ENCODE data around the gene GPBAR1. TPM values are rescaled to one million over a fixed set of nuclear protein-coding genes. Genes with fewer than 3 reads are reported as not detected.

GPBAR1 gene
- total and polyA plus RNA-seq, 12 donors = 0.36 to 3.7 (median 1.5) TPM

- no peak for DNase-seq
- TF ChIP-seq, protein P1, sequence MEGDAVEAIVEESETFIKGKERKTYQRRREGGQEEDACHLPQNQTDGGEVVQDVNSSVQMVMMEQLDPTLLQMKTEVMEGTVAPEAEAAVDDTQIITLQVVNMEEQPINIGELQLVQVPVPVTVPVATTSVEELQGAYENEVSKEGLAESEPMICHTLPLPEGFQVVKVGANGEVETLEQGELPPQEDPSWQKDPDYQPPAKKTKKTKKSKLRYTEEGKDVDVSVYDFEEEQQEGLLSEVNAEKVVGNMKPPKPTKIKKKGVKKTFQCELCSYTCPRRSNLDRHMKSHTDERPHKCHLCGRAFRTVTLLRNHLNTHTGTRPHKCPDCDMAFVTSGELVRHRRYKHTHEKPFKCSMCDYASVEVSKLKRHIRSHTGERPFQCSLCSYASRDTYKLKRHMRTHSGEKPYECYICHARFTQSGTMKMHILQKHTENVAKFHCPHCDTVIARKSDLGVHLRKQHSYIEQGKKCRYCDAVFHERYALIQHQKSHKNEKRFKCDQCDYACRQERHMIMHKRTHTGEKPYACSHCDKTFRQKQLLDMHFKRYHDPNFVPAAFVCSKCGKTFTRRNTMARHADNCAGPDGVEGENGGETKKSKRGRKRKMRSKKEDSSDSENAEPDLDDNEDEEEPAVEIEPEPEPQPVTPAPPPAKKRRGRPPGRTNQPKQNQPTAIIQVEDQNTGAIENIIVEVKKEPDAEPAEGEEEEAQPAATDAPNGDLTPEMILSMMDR (IDR thresholded peaks at IDR 0.05) = no peak
- 4 to 5% methylated on average over 23 of the region's 23 CpGs for WGBS, 2 donors
- intact Hi-C loops (cut with DNase I) = loop anchor here in 6 of 10 donors (1.0 to 10.0 kb wide), 7 partner anchors 16 to 384 kb away; partner anchors contain the start of genes CTDSP1 (in 6 of the 6), ARPC2 (in 2 of the 6), BCS1L (in 1 of the 6) and TMBIM1 (in 1 of the 6)
- Histone ChIP-seq H3K27ac (peak overlapping the region; percentile 13 to 92 (median 80)), H3K36me3 (peaks cover 0 to 59% (median 39%) of the 10 kb centered on the region in 9 donors), H3K4me1 (peaks cover 17 to 67% (median 47%) of the 10 kb centered on the region in 9 donors), H3K9me3 (no peaks in the 10 kb centered on the region), H3K27me3 (no peaks in the 10 kb centered on the region), H3K4me3 (peak overlapping the region; percentile 72 to 97 (median 88))
- no peak for ATAC-seq
Measured at GRCh38 chr2:218270721-218271486, 10.1 kb downstream of the GPBAR1 start.

GRCh38 chr2:218271487-218271797 lies 10.6 kb downstream of the GPBAR1 start:
- intact Hi-C loops (cut with DNase I) = loop anchor here in 6 of 10 donors (2.0 to 10.0 kb wide), 6 partner anchors 15 to 383 kb away; partner anchors contain the start of genes CTDSP1 (in 6 of the 6), ARPC2 (in 2 of the 6), BCS1L (in 1 of the 6) and ZNF142 (in 1 of the 6)
- Histone ChIP-seq H3K4me1 (peaks cover 17 to 67% (median 47%) of the 10 kb centered on the region in 9 donors), H3K9me3 (no peaks in the 10 kb centered on the region), H3K4me3 (peak overlapping the region in 9 of 10 donors; percentile 72 to 97 (median 83)), H3K27me3 (no peaks in the 10 kb centered on the region), H3K36me3 (peaks cover 0 to 59% (median 39%) of the 10 kb centered on the region in 9 donors), H3K27ac (peak overlapping the region in 9 of 10 donors; percentile 23 to 92 (median 81))
- no peak for ATAC-seq
- 48 to 51% methylated on average over 4 of the region's 4 CpGs for WGBS, 2 donors
- TF ChIP-seq, protein P1 (IDR thresholded peaks at IDR 0.05) = no peak
- no peak for DNase-seq

DNA sequence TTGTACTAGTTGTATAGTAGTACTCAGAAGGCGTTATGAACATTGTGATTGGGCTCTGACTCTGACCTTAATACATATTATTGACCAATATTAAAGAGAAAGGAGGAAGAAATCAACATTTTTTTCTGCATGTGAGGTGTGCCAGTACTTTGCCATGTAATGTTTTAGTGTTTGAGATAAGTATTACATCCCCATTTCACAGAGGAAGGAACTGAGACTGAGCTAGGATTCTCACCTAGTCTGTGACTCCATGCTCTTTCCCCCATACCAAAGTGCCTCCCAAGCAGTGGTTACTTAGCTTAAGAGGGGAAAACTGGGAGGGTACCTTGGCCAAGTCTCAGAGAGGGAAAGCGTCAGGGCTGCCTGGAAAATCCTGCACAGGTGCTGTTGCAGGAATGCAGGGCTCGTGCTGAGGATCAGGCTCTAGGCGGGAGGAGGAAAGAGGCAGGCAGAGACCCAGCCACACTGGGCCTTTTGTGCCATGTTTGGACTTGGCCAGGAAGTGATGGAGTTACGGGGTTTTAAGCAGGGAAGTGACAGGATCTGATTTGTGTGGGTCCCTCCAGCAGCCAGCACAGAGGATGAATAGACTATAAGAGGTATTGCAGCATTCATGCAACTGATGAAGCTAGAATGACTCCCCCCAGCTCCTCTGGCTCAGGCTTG lies 11.2 kb downstream of the GPBAR1 start:
- Histone ChIP-seq H3K36me3 (peaks cover 0 to 59% (median 43%) of the 10 kb centered on the region in 9 donors), H3K27me3 (no peaks in the 10 kb centered on the region), H3K27ac (peak overlapping the region in 9 of 10 donors; percentile 6 to 92 (median 77)), H3K4me1 (peaks cover 17 to 67% (median 47%) of the 10 kb centered on the region in 9 donors), H3K4me3 (peak overlapping the region in 4 of 10 donors; percentile 0 to 97 (median 78)), H3K9me3 (no peaks in the 10 kb centered on the region)
- ATAC-seq (no peak), DNase-seq (no peak)
- TF ChIP-seq, protein P1 (IDR thresholded peaks at IDR 0.05) = no peak
- intact Hi-C loops (cut with DNase I) = loop anchor here in 6 of 10 donors (2.0 to 10.0 kb wide), 6 partner anchors 15 to 383 kb away; partner anchors contain the start of genes CTDSP1 (in 6 of the 6), ARPC2 (in 2 of the 6), BCS1L (in 1 of the 6) and ZNF142 (in 1 of the 6)
- 51 to 55% methylated on average over 5 of the region's 5 CpGs for WGBS, 2 donors
